ENCODE data around the gene PTPRU. TPM values are rescaled to one million over a fixed set of nuclear protein-coding genes. Genes with fewer than 3 reads are reported as not detected.

The PTPRU gene
- total and polyA plus RNA-seq, 7 donors, result 14.5 to 51.4 (median 25.6) TPM

DNA sequence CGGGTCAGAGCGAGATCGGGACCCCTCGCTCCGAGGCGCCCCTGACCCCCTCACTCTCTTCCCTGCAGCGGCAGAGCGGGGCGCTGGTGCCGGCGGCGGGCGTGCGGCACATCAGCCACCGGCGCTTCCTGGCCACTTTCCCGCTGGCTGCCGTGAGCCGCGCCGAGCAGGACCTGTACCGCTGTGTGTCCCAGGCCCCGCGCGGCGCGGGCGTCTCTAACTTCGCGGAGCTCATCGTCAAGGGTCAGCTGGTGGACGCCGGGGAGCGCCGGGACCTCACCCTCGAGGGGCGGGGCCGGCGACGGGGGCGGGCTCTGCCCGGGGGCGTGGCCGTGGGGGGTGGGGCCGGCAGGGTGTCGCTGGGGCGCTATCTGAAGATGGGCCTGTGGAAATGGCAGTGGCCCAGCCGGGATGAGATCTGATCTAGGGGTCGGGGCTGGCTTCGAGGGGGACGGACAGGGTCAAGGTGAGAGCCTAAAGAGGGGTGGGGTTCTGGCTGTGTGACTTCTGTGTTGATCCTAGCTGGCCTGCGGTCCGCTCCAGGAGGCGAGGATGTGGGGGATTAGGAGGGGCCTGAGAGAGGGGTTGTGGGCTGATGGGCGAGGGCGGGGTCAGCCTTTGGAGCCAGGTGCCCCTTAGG, 23.6 kb downstream of the PTPRU start:
- Histone ChIP-seq H3K4me3 (peak overlapping the region; percentile 70), H3K9me3 (no peaks in the 10 kb centered on the region), H3K27ac (no peak overlapping the region), H3K27me3 (ENCODE audit: insufficient read depth in 3 of 3, low read length in 2 of 3) (peaks cover 0 to 2% (median 0%) of the 10 kb centered on the region in 3 donors), H3K4me1 (peaks cover 10% of the 10 kb centered on the region), H3K36me3 (ENCODE audit: insufficient read depth in 1 of 2, low read depth in 1 of 2) (peaks cover 0 to 20% of the 10 kb centered on the region in 2 donors)
- ATAC-seq (peak; percentile 75 to 92 (median 86)), DNase-seq (peak; percentile 67 to 83)
- intact Hi-C loops (cut with DNase I), result loop anchor here in 1 of 2 donors (10.0 kb wide), 1 partner anchor 855 kb away; no protein-coding TSS in a partner anchor
- TF ChIP-seq, protein P1, sequence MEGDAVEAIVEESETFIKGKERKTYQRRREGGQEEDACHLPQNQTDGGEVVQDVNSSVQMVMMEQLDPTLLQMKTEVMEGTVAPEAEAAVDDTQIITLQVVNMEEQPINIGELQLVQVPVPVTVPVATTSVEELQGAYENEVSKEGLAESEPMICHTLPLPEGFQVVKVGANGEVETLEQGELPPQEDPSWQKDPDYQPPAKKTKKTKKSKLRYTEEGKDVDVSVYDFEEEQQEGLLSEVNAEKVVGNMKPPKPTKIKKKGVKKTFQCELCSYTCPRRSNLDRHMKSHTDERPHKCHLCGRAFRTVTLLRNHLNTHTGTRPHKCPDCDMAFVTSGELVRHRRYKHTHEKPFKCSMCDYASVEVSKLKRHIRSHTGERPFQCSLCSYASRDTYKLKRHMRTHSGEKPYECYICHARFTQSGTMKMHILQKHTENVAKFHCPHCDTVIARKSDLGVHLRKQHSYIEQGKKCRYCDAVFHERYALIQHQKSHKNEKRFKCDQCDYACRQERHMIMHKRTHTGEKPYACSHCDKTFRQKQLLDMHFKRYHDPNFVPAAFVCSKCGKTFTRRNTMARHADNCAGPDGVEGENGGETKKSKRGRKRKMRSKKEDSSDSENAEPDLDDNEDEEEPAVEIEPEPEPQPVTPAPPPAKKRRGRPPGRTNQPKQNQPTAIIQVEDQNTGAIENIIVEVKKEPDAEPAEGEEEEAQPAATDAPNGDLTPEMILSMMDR (IDR thresholded peaks at IDR 0.05), result no peak
- 3 to 6% (median 4%) methylated on average over 42 to 56 of the region's 56 CpGs for WGBS, 3 donors

- Histone ChIP-seq H3K4me1 (peaks cover 10% of the 10 kb centered on the region), H3K36me3 (ENCODE audit: insufficient read depth in 1 of 2, low read depth in 1 of 2) (peaks cover 0 to 21% of the 10 kb centered on the region in 2 donors), H3K4me3 (peak overlapping the region; percentile 70), H3K27me3 (ENCODE audit: insufficient read depth in 3 of 3, low read length in 2 of 3) (peaks cover 0 to 2% (median 0%) of the 10 kb centered on the region in 3 donors), H3K9me3 (no peaks in the 10 kb centered on the region), H3K27ac (no peak overlapping the region)
- intact Hi-C loops (cut with DNase I), result no loop called here
- WGBS, 3 donors, result 49 to 58% (median 57%) methylated on average over 26 to 29 of the region's 29 CpGs
- DNase-seq (no peak), ATAC-seq (no peak)
- TF ChIP-seq, protein P1 (IDR thresholded peaks at IDR 0.05), result no peak
These were observed 24.2 kb downstream of the PTPRU start for GRCh38 chr1:29260531-29260930.

DNA sequence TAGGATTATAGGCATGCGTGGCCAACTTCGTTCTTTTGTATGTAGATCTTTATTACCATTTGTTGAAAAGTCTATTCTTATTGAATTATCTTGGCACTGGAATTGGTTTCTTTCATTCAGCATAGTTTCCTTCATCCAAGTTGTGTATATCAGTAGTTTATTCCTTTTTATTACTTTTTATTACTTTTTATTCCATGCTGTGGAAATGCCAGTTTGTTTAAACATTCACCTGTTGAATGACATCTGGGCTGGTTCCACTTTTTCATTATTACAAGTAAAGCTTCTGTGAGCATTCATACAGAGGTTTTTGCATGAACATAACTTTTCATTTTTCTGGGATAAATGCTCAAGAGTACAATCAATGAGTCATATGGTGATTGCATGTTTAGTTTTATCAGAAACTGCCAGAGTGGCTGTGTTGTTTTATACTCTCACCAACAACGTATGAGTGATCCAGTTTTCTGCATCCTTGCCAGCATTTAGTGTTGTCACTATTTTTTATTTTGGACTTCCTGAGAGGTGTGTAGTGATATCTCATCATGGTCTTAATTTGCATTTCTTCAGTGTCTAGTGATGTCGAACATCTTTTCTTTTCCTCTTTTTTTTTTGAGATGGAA, 28.6 kb downstream of the PTPRU start:
- no peak overlapping the region for H3K27ac ChIP-seq
- DNase-seq (no peak), ATAC-seq (no peak)
- 80 to 84% (median 81%) methylated on average over 4 of the region's 4 CpGs for WGBS, 3 donors
- no peak overlapping the region for H3K4me3 ChIP-seq
- H3K27me3 ChIP-seq (ENCODE audit: insufficient read depth in 3 of 3, low read length in 2 of 3), result no peaks in the 10 kb centered on the region
- no peaks in the 10 kb centered on the region for H3K9me3 ChIP-seq
- H3K36me3 ChIP-seq (ENCODE audit: insufficient read depth in 1 of 2, low read depth in 1 of 2), result peaks cover 0 to 21% of the 10 kb centered on the region in 2 donors
- TF ChIP-seq, protein P1 (IDR thresholded peaks at IDR 0.05), result no peak
- H3K4me1 ChIP-seq, result no peaks in the 10 kb centered on the region
- intact Hi-C loops (cut with DNase I), result no loop called here

- Histone ChIP-seq H3K4me3 (no peak overlapping the region), H3K27ac (no peak overlapping the region), H3K36me3 (ENCODE audit: insufficient read depth in 1 of 2, low read depth in 1 of 2) (peaks cover 0 to 23% of the 10 kb centered on the region in 2 donors), H3K27me3 (ENCODE audit: insufficient read depth in 3 of 3, low read length in 2 of 3) (no peaks in the 10 kb centered on the region), H3K4me1 (no peaks in the 10 kb centered on the region), H3K9me3 (no peaks in the 10 kb centered on the region)
- DNase-seq (no peak), ATAC-seq (no peak)
- WGBS, 3 donors, result 96 to 97% (median 97%) methylated on average over 3 of the region's 3 CpGs
- TF ChIP-seq, protein P1 (IDR thresholded peaks at IDR 0.05), result no peak
- intact Hi-C loops (cut with DNase I), result no loop called here
These were observed 30.6 kb downstream of the PTPRU start for GRCh38 chr1:29266912-29267311.
